NCI-H2081 treated with DMSO at 0.1 percent for 48 hours (cell line): Measurements from ENCODE around the gene ABL1.

Source experiments
- DNase-seq: peaks from one replicate; lab custom pipeline; 2025; lab: John Stamatoyannopoulos, UW

Gene ABL1

DNA sequence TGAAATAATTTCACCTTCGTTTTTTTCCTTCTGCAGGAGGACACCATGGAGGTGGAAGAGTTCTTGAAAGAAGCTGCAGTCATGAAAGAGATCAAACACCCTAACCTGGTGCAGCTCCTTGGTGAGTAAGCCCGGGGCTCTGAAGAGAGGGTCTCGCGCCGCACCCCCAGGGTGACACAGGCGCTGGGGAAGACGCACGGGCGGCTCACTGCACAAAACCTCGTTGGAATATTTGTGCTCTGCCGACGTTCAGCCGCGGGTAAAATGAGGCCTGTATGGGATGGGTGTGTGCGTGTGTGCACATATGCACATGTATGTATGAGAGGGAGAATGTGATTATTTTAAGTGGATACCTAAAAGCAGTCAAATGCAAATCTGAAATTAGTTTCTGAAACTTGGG, 37.0 kb downstream of the ABL1 start:
- no peak for DNase-seq

DNA sequence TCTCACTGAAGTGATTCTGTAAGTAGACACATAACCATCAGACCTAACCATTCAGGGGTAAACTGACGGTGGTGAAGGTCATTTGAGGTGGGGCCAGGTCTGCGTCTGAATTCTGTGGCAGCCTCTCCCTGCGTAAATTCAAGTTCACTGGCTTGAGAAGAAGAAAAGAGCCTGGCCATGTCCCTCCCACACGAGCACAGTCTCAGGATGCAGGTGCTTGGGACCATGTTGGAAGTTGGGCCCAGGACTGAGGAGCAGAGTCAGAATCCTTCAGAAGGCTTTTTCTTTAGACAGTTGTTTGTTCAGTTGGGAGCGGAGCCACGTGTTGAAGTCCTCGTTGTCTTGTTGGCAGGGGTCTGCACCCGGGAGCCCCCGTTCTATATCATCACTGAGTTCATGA, 37.5 kb downstream of the ABL1 start:
- DNase-seq: no peak

DNA sequence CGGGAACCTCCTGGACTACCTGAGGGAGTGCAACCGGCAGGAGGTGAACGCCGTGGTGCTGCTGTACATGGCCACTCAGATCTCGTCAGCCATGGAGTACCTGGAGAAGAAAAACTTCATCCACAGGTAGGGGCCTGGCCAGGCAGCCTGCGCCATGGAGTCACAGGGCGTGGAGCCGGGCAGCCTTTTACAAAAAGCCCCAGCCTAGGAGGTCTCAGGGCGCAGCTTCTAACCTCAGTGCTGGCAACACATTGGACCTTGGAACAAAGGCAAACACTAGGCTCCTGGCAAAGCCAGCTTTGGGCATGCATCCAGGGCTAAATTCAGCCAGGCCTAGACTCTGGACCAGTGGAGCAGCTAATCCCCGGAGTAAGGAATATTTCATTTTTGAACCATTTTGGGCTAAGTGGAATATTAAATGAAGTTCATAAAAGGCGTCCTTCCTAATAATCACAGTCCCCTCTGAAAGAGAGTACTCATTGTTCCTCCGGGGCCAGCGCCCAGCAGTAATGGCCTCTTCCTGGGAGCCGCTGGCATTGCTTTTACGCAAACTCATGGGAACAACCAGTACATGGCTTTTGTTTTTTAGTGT, 38.0 kb downstream of the ABL1 start:
- no peak for DNase-seq

DNA sequence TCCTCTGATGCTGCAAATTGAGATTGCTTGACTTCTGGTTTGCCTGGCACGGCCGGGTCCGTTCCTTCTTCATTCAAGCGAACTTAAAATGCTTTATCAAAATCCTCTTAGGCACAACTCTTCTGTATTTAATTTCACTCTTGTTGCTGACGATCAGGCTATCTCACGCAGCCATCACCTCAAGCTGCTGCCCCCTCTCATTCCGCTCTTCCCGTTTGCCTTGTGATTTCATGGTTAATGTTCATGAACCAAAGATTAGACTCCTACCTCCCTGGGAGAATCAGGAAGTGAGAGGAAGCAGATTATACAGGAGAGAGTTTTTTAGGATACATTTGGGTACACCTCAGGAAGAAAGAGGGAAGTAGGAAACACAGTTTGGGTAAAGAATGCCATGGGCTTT, 38.9 kb downstream of the ABL1 start:
- no peak for DNase-seq

DNA sequence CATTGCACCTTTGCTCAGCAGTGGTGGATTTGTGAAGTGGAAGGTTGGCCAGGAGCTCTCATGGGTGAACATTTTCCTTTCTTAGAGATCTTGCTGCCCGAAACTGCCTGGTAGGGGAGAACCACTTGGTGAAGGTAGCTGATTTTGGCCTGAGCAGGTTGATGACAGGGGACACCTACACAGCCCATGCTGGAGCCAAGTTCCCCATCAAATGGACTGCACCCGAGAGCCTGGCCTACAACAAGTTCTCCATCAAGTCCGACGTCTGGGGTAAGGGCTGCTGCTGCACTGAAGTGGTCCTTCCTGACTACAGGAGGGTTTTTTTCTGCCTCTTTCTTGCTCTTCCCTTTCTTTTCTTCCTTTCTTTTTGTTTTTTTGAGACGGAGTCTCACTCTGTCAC, 39.7 kb downstream of the ABL1 start:
- DNase-seq: no peak

DNA sequence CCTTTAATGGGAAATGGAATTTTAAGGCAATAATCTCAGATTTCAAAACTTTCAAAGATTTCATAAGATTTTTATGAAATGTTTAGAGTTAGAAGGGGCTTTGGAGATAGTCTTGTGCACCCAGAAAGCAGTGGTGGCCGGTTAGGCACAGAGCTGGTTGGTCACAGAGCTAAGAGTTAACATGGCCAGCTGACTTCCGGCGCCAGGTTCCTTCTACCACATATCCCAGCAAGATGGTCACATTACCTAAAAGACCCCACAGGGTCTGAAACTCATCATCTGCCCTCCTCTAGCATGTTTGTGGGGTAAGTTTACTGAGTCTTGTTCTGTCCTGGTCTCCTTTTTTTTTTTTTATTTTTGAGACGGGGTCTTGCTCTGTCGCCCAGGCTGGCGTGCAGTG, 42.2 kb downstream of the ABL1 start:
- DNase-seq: no peak

DNA sequence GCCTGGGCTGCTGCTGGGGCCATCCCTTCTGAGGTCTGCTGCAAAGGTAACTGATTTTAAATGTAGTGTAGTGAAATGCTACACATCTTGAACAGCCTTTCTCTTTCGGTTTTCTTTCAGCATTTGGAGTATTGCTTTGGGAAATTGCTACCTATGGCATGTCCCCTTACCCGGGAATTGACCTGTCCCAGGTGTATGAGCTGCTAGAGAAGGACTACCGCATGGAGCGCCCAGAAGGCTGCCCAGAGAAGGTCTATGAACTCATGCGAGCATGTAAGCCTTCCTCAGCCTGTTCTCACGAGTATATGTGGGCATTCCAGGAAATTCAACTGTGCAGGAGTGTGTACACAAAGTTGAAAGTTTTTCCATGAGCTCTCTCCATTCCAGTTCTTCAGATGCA, 43.2 kb downstream of the ABL1 start:
- no peak for DNase-seq

DNA sequence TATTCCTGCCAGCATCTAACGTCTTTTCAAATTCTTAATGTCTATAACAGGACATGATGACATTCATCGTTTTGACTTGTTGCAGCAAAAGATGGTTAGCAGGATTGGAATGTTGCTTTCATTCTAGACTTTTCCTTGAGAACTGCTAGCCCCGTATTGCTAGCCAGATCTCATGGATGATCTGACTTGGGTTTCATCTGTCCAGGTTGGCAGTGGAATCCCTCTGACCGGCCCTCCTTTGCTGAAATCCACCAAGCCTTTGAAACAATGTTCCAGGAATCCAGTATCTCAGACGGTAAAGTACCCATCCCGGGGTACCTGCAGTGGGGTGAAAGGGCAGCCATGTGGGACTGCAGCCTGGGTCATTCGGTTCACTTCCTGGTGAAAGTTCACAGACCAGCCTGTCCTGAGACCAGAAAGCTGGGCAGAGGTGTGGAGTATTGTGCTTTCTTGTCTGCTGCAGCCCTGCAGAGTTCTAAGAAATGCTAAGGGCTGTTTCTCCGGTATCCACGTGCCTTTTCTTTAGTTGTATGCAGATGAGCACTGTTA, 44.9 kb downstream of the ABL1 start:
- no peak for DNase-seq

DNA sequence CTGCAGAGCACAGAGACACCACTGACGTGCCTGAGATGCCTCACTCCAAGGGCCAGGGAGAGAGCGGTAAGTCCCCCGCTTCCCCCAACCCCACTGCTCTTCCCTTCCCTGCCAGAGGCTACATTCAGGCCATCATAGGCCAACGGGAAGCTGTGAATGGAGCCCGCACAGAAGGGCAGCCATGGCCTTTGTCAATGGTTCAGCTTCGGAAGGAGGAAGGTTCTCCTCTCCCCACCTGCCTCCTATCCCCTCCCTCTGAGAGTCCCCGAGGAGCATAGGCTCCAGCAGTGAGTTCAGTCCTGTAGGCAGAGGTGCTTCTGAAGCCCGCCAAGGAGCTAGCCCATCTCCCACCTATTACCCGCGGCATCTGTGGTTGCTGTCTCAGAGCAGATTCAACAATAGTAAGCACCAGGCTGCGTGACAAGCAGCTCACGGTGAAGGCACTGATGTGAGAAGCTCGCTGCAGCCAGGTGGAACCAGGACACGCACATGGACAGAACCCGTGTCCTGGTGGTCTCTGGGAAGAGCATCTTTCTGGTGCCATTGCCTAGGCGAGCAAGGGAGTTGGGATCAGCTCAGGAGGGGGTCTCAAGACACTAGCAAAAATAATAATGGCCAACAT, 45.7 kb downstream of the ABL1 start:
- DNase-seq: no peak

DNA sequence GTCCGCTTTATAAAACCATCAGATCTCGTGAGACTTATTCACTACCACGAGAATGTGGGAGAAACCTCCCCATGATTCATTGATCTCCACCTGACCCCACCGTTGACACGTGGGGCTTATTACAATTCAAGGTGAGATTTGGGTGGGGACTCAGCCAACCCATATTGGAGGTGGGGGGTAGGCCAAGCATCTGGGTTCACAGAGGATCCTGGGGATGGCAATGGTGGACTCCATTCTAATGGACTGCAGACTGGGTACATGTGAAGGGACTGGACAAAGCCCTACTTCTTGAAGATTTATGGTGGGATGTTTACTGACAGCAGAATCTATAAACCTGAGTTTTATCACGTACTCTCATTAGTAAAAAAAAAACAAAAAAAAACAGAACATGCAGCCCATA, 46.5 kb downstream of the ABL1 start:
- no peak for DNase-seq

DNA sequence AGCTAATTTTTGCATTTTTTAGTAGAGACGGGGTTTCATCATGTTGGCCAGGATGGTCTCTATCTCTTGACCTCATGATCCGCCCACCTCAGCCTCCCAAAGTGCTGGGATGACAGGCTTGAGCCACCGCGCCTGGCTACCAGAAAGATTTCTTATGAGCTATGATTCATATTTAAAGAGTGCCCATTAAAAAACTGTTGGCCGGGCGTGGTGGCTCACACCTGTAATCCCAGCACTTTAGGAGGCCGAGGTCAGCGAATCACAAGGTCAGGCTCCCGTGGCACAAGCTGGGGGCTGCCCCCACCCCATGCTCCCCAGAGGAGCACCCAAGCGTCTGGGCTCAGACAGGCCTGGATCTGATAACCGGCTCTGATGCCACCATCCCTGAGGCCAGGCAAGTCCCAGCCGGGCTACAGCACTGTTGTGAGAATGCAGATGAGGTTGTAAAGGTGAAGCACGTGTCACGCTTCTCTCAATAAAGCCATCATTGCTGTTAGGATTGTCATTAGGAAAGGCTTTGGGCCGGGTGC, 47.7 kb downstream of the ABL1 start:
- DNase-seq: no peak

DNA sequence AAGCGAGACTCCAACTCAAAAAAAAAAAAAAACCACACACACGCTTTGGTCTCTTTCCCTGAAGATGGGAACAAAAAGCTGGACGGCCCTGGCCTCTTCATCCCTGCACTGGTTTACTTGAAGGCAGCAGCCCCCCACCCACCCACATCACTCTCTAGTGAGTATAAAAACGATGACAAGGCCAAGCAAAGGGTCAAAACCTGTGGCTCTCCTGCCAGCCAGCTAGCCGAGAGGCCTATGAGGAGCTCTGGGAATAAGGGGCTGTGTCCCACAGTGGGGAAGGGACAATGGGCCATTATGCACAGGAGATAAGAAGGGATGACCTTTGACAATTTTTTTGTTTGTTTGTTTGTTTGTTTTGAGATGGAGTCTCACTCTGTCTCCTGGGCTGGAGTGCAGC, 48.4 kb downstream of the ABL1 start:
- no peak for DNase-seq

DNA sequence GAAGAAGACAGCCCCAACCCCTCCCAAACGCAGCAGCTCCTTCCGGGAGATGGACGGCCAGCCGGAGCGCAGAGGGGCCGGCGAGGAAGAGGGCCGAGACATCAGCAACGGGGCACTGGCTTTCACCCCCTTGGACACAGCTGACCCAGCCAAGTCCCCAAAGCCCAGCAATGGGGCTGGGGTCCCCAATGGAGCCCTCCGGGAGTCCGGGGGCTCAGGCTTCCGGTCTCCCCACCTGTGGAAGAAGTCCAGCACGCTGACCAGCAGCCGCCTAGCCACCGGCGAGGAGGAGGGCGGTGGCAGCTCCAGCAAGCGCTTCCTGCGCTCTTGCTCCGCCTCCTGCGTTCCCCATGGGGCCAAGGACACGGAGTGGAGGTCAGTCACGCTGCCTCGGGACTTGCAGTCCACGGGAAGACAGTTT, 49.1 kb downstream of the ABL1 start:
- DNase-seq: no peak

DNA sequence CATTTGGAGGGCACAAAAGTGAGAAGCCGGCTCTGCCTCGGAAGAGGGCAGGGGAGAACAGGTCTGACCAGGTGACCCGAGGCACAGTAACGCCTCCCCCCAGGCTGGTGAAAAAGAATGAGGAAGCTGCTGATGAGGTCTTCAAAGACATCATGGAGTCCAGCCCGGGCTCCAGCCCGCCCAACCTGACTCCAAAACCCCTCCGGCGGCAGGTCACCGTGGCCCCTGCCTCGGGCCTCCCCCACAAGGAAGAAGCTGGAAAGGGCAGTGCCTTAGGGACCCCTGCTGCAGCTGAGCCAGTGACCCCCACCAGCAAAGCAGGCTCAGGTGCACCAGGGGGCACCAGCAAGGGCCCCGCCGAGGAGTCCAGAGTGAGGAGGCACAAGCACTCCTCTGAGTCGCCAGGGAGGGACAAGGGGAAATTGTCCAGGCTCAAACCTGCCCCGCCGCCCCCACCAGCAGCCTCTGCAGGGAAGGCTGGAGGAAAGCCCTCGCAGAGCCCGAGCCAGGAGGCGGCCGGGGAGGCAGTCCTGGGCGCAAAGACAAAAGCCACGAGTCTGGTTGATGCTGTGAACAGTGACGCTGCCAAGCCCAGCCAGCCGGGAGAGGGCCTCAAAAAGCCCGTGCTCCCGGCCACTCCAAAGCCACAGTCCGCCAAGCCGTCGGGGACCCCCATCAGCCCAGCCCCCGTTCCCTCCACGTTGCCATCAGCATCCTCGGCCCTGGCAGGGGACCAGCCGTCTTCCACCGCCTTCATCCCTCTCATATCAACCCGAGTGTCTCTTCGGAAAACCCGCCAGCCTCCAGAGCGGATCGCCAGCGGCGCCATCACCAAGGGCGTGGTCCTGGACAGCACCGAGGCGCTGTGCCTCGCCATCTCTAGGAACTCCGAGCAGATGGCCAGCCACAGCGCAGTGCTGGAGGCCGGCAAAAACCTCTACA, 49.8 kb downstream of the ABL1 start:
- DNase-seq: no peak

DNA sequence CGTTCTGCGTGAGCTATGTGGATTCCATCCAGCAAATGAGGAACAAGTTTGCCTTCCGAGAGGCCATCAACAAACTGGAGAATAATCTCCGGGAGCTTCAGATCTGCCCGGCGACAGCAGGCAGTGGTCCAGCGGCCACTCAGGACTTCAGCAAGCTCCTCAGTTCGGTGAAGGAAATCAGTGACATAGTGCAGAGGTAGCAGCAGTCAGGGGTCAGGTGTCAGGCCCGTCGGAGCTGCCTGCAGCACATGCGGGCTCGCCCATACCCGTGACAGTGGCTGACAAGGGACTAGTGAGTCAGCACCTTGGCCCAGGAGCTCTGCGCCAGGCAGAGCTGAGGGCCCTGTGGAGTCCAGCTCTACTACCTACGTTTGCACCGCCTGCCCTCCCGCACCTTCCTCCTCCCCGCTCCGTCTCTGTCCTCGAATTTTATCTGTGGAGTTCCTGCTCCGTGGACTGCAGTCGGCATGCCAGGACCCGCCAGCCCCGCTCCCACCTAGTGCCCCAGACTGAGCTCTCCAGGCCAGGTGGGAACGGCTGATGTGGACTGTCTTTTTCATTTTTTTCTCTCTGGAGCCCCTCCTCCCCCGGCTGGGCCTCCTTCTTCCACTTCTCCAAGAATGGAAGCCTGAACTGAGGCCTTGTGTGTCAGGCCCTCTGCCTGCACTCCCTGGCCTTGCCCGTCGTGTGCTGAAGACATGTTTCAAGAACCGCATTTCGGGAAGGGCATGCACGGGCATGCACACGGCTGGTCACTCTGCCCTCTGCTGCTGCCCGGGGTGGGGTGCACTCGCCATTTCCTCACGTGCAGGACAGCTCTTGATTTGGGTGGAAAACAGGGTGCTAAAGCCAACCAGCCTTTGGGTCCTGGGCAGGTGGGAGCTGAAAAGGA, 50.7 kb downstream of the ABL1 start:
- no peak for DNase-seq

DNA sequence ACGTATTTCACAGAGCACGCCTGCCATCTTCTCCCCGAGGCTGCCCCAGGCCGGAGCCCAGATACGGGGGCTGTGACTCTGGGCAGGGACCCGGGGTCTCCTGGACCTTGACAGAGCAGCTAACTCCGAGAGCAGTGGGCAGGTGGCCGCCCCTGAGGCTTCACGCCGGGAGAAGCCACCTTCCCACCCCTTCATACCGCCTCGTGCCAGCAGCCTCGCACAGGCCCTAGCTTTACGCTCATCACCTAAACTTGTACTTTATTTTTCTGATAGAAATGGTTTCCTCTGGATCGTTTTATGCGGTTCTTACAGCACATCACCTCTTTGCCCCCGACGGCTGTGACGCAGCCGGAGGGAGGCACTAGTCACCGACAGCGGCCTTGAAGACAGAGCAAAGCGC, 51.9 kb downstream of the ABL1 start:
- no peak for DNase-seq

DNA sequence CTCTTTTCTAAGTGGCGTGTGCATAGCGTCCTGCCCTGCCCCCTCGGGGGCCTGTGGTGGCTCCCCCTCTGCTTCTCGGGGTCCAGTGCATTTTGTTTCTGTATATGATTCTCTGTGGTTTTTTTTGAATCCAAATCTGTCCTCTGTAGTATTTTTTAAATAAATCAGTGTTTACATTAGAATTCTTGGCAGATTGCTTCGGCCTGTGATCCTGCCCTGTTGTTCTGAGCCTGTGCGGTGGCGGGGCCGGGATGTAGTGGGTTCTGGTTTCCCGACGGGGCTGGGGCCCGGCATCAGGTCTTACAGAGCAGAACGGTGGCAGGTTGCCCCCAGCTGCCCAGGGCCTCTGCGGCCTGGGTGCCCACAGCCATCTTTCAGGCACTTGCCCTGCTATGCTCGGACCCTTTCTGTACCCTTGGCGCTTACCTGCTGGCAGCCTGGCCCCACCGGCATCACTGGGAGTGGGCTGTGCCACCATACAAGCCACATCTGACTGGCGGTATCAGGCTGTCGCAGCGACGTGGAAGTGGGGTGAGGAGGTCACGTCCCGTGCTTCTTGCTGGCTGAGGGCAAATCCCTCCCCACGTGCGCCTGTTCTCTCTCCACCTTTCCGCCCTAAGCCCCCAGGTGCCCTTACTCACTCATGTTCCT, 52.6 kb downstream of the ABL1 start:
- no peak for DNase-seq

DNA sequence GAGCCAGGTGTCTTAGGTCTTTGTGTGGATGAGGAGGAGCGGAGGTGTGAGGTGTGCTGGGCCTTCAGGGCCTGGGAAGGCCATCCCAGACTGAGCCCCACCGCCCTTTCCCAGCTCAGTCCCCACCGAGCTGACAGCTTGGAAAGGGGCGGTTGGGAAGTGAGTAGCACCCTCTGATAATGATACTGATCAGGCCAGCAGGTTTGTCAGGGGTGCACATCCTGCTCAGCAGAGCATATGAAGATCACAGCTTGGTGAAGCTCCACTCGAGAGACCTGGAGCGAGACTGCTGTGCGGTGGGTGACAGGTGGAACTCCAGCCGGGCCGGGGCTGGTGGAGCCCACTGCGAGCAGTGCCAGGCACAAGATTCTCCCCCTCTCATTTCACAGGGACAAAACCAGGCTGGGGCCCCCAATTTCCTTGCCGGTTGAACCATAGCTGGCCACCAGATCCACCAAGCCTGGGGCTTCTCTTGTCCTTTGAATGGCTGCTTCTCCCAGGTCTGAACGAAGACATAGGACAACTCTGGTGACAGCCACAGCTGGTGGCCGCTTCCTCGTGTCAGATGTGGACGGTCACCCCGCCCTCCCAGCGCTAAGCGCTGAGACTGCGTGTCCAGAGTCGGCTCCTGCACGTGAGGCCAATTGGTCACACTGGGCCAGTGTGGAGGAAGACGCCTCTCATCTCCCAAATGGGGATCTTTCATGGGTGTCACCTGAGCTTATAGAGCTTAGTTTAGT, 53.3 kb downstream of the ABL1 start:
- no peak for DNase-seq

DNA sequence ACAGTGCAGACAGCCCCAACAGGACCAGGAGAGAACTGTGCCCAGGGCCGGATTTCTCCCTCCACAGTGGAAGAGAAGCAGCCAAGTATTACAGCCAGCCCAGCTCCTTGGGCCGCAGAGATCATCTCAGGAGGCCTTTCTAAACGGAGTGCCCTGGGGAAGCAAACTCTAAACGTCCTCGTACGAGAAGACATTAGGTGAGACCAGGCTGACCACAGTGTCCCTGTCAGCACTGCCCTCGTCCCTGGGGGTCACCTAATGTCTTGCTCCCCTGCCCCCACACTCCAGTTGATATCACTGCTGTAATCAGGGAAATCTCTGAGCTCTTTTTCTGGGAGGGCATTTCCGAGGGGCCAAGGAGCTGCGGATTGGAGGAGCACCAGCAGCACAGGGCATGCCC, 55.1 kb downstream of the ABL1 start:
- no peak for DNase-seq
